Measurements from ENCODE around the gene FAM219A.
A peak's percentile ranks its signal among the peaks of the same experiment; 100 is the strongest.
"Not testable (repeated sequence)": the region's sequence is repeated elsewhere in the genome, so short reads cannot be mapped to it uniquely, and the experiment has no call there.

Gene FAM219A

GRCh38 chr9:34446951-34447350, 11.4 kb downstream of the FAM219A start:
- no peak for DNase-seq (ENCODE audit: extremely low read depth in 1 of 2, low read depth in 1 of 2)

- DNase-seq (ENCODE audit: extremely low read depth in 1 of 2, low read depth in 1 of 2) = no peak
Observed at GRCh38 chr9:34446468-34446891, 11.9 kb downstream of the FAM219A start.

DNA sequence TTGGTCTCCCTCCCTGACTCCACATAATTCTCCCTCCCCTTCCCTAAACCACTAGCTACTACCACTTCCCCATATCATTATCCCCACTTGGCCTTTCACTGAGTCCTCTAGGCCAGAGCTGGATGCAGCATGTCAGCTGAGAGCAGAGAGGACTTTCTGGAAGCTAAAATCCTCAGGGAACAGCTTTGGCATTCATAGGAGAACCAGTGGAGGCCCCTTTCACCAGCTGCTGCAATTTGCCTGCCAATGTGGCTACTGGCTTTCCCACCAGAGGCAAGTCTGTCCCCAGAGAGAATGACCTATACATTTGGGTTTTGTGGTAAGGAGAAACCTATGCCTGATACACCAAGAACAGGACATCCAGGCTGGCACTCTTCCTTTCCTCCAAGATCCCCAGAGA, 14.4 kb downstream of the FAM219A start:
- no peak for DNase-seq (ENCODE audit: extremely low read depth in 1 of 2, low read depth in 1 of 2)

- DNase-seq (ENCODE audit: extremely low read depth in 1 of 2, low read depth in 1 of 2) = no peak
Observed at GRCh38 chr9:34443533-34443932, 14.8 kb downstream of the FAM219A start.

DNA sequence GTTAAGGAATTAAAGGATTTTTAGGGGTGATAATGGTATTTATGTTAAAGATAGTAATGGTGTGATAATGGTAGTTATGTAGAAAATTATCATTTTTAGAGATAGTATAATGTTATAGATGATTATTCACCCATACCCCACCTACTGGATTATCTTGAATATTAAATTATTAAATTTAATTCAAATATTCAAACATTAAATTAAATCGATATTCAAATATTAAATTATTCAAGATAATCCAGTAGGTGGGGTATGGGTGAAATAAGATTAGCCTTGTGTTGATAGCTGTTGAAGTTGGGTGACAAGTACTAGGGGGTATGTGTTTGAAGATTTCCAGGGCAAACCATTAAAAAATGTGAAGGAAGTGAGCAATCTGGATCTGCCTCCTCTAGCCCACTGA, 15.6 kb downstream of the FAM219A start:
- DNase-seq (ENCODE audit: extremely low read depth in 1 of 2, low read depth in 1 of 2) = no peak

- DNase-seq (ENCODE audit: extremely low read depth in 1 of 2, low read depth in 1 of 2) = no peak
Observed at GRCh38 chr9:34440017-34440416, 18.4 kb downstream of the FAM219A start.

DNA sequence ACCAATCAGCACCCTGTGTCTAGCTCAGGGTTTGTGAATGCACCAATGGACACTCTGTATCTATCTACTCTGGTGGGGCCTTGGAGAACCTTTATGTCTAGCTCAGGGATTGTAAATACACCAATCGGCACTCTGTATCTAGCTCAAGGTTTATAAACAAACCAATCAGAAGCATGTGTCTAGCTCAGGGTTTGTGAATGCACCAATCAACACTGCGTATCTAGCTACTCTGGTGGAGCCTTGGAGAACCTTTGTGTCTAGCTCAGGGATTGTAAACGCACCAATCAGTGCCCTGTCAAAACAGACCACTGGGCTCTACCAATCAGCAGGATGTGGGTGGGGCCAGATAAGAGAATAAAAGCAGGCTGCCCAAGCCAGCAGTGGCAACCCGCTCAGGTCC, 19.9 kb downstream of the FAM219A start:
- not testable (repeated sequence) for DNase-seq (ENCODE audit: extremely low read depth in 1 of 2, low read depth in 1 of 2)

GRCh38 chr9:34437926-34438307, 20.5 kb downstream of the FAM219A start:
- not testable (repeated sequence) for DNase-seq (ENCODE audit: extremely low read depth in 1 of 2, low read depth in 1 of 2)

GRCh38 chr9:34437006-34437925, 21.1 kb downstream of the FAM219A start:
- DNase-seq (ENCODE audit: extremely low read depth in 1 of 2, low read depth in 1 of 2) = peak in 1 of 2 donors; percentile 30

DNA sequence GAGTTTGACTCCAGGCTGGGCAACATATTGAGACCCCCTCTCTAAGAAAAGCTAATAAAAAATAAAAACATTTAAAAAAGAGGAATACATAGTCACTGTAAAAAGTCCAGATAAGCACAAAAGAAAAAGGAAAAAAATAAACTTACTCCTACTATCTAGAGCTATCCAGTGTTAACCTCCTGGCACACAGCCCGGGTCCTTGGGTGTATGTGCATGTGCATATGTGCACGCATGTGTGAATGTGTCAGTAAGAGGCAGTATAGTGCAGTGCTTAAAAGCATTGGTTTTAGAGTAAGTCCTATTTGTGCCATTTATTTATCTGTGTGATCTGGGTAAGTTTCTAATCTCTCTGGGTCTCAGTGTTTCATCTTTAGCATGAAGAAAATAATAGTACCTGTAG, 26.7 kb downstream of the FAM219A start:
- no peak for DNase-seq (ENCODE audit: extremely low read depth in 1 of 2, low read depth in 1 of 2)

- no peak for DNase-seq (ENCODE audit: extremely low read depth in 1 of 2, low read depth in 1 of 2)
Observed at GRCh38 chr9:34430843-34431437, 27.4 kb downstream of the FAM219A start.

DNA sequence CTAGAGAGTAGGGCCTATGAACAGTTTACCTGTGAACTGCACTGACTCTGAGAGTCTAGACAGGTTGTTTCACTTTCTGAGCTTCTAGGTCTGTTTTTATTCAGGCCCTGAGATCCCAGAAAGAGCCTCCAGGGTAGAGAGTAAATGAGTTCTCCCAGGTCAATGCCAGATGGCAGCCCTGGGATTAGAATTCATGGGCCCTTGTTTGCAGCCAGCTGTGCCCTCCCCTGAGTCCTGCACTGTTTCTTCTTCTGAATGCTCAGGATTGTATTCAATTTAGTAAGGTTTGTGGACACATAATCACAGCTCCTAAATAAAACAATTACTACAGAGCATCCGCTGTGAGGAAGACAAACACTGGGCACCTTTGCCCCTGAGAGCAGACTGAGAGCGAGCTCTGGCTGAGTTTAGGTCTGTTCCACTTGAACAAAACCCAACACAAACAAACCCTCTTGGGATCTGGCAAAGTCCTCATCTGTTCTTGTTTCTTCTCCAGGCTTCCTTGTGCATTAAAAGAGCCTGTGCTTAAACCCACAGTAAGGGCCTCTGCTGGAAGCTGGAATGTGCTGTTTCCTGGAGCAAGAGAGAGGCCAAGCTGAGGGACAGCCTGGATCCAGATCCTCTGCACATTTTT, 29.9 kb downstream of the FAM219A start:
- no peak for DNase-seq (ENCODE audit: extremely low read depth in 1 of 2, low read depth in 1 of 2)

DNA sequence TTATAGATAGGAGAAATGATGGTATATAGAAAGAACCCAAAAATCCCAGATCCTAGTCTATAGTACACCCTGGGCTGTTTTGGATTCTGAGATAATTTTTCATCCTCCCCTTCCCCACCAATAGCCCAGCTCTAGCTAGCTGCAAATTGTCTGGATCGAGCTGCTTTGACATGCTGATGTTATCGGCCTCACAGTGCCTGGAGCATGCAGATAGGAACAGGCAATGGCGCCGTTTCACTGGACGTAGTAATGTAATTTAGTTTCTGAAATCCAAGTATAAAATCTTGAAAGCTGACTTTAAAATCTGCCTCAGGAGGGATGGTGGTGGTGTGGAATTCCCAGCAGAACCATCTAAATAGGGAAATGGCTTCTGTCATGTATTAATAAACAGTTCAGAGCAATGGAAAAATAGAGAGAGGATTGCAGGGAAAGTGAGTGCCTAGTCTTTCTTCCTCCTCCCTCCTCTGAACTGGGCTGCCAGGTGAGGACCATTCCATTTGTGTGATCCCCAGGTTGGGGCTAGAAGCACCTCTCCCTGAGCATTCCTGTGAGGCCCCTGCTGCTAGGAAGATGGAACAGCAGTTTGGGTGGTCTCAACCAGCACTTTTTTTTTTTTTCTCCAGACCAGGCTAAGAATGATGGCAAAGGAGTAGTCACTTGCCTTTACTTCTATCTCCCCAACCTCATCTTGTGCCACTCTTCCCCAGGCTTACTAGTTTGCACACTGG, 31.9 kb downstream of the FAM219A start:
- no peak for DNase-seq (ENCODE audit: extremely low read depth in 1 of 2, low read depth in 1 of 2)

DNA sequence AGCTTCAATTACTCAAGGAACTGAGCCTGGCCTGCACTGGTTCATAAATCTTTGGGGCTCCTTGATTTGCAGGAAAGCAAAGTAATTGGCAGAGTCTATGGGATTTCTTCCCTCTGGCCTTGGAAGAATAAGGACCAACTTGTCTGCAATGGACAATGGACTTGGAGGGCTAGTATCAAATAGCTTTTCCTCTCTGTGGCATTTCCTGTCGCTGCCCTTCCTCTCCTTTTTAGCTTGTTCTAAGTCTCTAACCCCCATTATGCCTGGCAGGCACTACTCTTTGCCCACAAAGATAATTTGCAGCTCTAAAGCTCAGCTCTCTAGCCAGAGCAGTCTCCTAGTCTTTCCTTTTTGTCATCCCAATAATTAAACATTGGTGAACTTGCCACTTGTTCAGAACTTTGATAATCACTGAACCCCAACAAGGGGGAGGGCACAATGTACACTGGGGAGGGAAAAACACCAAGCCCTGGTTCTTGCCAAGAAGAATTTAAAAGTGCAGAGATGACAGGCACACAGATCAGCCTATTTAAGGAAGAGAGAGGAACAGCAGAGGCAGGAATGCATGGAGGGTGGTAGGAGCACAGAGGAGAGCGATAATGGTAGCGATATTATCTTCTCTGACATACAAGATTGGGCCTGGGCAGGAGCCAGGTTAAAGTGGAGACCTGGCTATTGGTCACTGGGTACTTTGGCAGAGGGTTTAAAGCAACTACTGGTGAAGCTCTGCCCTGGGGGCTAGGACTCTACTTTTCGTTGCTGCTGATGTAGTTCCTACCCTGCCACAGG, 38.5 kb downstream of the FAM219A start:
- DNase-seq (ENCODE audit: extremely low read depth in 1 of 2, low read depth in 1 of 2) = no peak

GRCh38 chr9:34417734-34418133, 40.6 kb downstream of the FAM219A start:
- DNase-seq (ENCODE audit: extremely low read depth in 1 of 2, low read depth in 1 of 2) = no peak

DNA sequence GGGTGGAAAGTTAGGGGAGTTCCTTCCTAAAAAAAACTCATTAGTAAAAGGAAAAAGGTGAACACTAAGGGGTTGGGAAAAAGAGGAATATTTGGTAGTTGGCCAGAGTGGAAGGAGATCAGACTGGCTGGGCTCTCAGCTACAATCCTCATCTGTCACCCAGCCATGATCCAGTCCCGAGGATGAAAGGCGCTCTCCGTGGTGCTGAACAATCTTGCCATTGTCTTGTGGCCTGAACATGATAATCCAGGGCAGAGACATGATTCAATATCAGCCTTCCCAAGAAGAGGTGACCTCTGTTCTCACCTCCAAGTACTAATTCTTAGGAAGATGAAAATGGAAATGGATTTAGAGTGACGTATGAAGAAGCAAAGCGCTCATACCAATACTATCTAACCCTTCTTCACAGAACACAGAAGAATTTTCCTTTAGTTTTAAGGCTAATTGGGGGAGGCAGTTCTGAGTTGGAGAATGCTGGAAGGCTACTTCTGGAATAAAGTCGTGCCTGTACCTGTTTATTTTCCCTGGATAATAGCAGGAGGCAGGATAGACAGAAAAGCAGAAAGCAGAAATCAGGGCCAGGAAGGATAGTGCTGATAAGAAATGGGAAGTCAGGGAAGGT, 45.0 kb downstream of the FAM219A start:
- no peak for DNase-seq (ENCODE audit: extremely low read depth in 1 of 2, low read depth in 1 of 2)

GRCh38 chr9:34412336-34412735, 46.0 kb downstream of the FAM219A start:
- no peak for DNase-seq (ENCODE audit: extremely low read depth in 1 of 2, low read depth in 1 of 2)

DNA sequence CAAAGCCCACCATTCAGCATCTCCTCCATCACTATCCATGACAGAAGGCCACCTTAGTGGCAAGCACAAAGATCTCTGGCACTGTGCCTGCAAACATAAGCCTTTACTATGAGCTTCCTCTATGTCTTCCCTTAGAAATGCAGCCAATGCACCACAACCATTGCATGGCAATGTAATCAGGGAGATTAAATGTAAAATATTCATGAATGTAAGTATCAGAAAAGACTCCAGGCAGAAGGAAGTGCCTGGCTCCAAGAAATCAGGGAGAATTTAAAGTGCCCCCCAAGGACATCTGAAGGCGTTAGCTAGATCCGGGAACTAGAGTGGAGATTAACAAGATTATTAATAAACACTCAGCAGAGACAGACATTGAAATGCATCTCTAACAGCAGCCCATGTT, 49.2 kb downstream of the FAM219A start:
- DNase-seq (ENCODE audit: extremely low read depth in 1 of 2, low read depth in 1 of 2) = no peak

DNA sequence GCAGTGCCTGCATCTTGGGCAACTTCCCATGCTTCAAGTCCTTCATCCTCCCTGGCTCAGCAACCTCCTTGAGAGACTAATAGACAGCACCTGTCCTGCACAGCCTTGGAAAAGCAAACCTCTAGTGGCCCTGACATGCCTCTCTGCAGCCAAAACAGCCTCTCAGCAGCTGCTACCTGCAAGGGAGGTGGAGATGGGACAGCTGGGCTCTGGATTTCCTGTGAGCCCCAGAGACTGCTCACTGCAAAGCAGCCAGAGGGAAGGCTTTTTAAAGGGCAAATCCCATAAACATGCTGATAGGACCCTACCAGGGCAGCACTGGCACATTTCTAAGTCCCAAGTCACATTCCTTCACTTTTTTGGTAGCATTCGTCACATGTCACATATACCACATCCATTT, 50.2 kb downstream of the FAM219A start:
- DNase-seq (ENCODE audit: extremely low read depth in 1 of 2, low read depth in 1 of 2) = no peak

GRCh38 chr9:34406219-34406618, 52.2 kb downstream of the FAM219A start:
- no peak for DNase-seq (ENCODE audit: extremely low read depth in 1 of 2, low read depth in 1 of 2)
